B cell (primary cell): ENCODE measurements around the gene STX1B.

Source experiments
- EZH2 ChIP-seq: IDR thresholded peaks from 2 replicates; pipeline ENCODE4 v1.6.1; 2012; ENCODE audit warnings: borderline replicate concordance, low read depth, mild to moderate bottlenecking, moderate library complexity, low read length; ENCODE audit not compliant: insufficient read depth, poor library complexity, severe bottlenecking
- TF ChIP-seq, protein P1 (sequence below): fragments of 200-600 bp; IDR thresholded peaks from one replicate; pipeline ENCODE4 v1.8.0; 2022; ENCODE audit warnings: antibody characterized with exemption, mild to moderate bottlenecking

DNA sequence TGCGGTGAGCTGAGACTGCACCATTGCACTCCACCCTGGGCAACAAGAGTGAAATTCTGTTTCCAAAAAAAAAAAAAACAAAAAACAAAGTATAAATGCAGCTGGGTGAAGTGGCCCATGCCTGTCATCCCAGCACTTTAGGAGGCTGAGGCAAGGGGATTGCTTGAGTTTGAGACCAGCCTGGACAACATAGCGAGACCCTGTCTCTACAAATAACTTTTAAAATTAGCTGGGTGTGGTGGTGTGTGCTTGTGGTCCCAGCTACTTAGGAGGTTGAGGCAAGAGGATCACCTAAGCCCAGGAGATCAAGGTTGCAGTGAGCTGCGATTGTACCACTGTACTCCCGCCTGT lies 12.8 kb upstream of the STX1B start:
- TF ChIP-seq, protein P1, sequence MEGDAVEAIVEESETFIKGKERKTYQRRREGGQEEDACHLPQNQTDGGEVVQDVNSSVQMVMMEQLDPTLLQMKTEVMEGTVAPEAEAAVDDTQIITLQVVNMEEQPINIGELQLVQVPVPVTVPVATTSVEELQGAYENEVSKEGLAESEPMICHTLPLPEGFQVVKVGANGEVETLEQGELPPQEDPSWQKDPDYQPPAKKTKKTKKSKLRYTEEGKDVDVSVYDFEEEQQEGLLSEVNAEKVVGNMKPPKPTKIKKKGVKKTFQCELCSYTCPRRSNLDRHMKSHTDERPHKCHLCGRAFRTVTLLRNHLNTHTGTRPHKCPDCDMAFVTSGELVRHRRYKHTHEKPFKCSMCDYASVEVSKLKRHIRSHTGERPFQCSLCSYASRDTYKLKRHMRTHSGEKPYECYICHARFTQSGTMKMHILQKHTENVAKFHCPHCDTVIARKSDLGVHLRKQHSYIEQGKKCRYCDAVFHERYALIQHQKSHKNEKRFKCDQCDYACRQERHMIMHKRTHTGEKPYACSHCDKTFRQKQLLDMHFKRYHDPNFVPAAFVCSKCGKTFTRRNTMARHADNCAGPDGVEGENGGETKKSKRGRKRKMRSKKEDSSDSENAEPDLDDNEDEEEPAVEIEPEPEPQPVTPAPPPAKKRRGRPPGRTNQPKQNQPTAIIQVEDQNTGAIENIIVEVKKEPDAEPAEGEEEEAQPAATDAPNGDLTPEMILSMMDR = no peak
- no peak for TF ChIP-seq EZH2
